Activated naive CD4-positive, alpha-beta T cell treated with anti-CD3 and anti-CD28 coated beads, Interleukin-2, amount 50 U/mL, for 72 hours (primary cell): ENCODE results near the gene STK32C. TPM values are rescaled to one million over a fixed set of nuclear protein-coding genes. Genes with fewer than 3 reads are reported as not detected.

Source experiments
- ATAC-seq, 2 donors: fragments of 150-1000 bp; cut with Tn5 transposase; 2 replicates each; pipeline ENCODE4 v1.10.0; 2021; ENCODE audit warnings: mild to moderate bottlenecking in 2 of 2, moderate library complexity in 2 of 2
- DNase-seq, 2 donors: peaks; one replicate each; pipeline ENCODE4 v3.0.0; 2021 to 2022; ENCODE audit warnings: low spot score in 2 of 2
- H3K27ac Mint-ChIP-seq, 2 donors: one replicate each; pipeline ENCODE4 v1.8.0; 2022; ENCODE audit warnings: mild to moderate bottlenecking in 2 of 2, mixed read lengths in 2 of 2
- H3K36me3 Mint-ChIP-seq, 2 donors: one replicate each; pipeline ENCODE4 v1.8.0; 2022; ENCODE audit warnings: mixed read lengths in 2 of 2
- H3K9me3 Mint-ChIP-seq, 2 donors: one replicate each; pipeline ENCODE4 v1.8.0; 2022; ENCODE audit warnings: mixed read lengths in 2 of 2
- total RNA-seq, 2 donors: library from RNA; stranded (reverse); gene quantifications; one replicate each; pipeline ENCODE4 v1.2.3, GENCODE V29; 2022

Gene STK32C
- total RNA-seq, 2 donors from 2014 or later: 14.5 to 25.5 TPM

- Mint-ChIP-seq H3K27ac (peak overlapping the region in 1 of 2 donors; percentile 36), H3K9me3 (no peaks in the 10 kb centered on the region), H3K36me3 (no peaks in the 10 kb centered on the region)
- DNase-seq (no peak), ATAC-seq (no peak)
These were observed 49.8 kb downstream of the STK32C start for GRCh38 chr10:132257907-132258306.

- no peak overlapping the region for H3K27ac Mint-ChIP-seq
- H3K9me3 Mint-ChIP-seq: no peaks in the 10 kb centered on the region
- DNase-seq (peak in 1 of 2 donors; percentile 25), ATAC-seq (peak; percentile 80 to 88)
- H3K36me3 Mint-ChIP-seq: no peaks in the 10 kb centered on the region
These were observed 50.5 kb downstream of the STK32C start for GRCh38 chr10:132257271-132257670.

- H3K36me3 Mint-ChIP-seq: no peaks in the 10 kb centered on the region
- DNase-seq (no peak), ATAC-seq (no peak)
- no peaks in the 10 kb centered on the region for H3K9me3 Mint-ChIP-seq
- no peak overlapping the region for H3K27ac Mint-ChIP-seq
These were observed 50.9 kb downstream of the STK32C start for GRCh38 chr10:132256866-132257265.

- ATAC-seq (no peak), DNase-seq (no peak)
- peak overlapping the region in 1 of 2 donors; percentile 23 for H3K27ac Mint-ChIP-seq
- H3K36me3 Mint-ChIP-seq: no peaks in the 10 kb centered on the region
- no peaks in the 10 kb centered on the region for H3K9me3 Mint-ChIP-seq
These were observed 52.0 kb downstream of the STK32C start for GRCh38 chr10:132255489-132256344.

- no peak for ATAC-seq
- H3K27ac Mint-ChIP-seq: no peak overlapping the region
- no peak for DNase-seq
- no peaks in the 10 kb centered on the region for H3K9me3 Mint-ChIP-seq
- H3K36me3 Mint-ChIP-seq: no peaks in the 10 kb centered on the region
These were observed 52.9 kb downstream of the STK32C start for GRCh38 chr10:132254841-132255240.

- Mint-ChIP-seq H3K36me3 (no peaks in the 10 kb centered on the region), H3K27ac (no peak overlapping the region), H3K9me3 (no peaks in the 10 kb centered on the region)
- ATAC-seq (no peak), DNase-seq (no peak)
These were observed 54.6 kb downstream of the STK32C start for GRCh38 chr10:132253092-132253687.

GRCh38 chr10:132252412-132252811 lies 55.3 kb downstream of the STK32C start:
- DNase-seq: no peak
- H3K36me3 Mint-ChIP-seq: no peaks in the 10 kb centered on the region

GRCh38 chr10:132251928-132252327 lies 55.8 kb downstream of the STK32C start:
- no peak for DNase-seq
- no peaks in the 10 kb centered on the region for H3K36me3 Mint-ChIP-seq
- no peak for ATAC-seq
- H3K9me3 Mint-ChIP-seq: no peaks in the 10 kb centered on the region
- no peak overlapping the region for H3K27ac Mint-ChIP-seq

More at GRCh38 chr10:132252412-132252811, 55.3 kb downstream of the STK32C start:
- no peak for ATAC-seq
- H3K9me3 Mint-ChIP-seq: no peaks in the 10 kb centered on the region
- no peak overlapping the region for H3K27ac Mint-ChIP-seq

- Mint-ChIP-seq H3K36me3 (no peaks in the 10 kb centered on the region), H3K27ac (no peak overlapping the region), H3K9me3 (no peaks in the 10 kb centered on the region)
- ATAC-seq (no peak), DNase-seq (no peak)
These were observed 57.0 kb downstream of the STK32C start for GRCh38 chr10:132250481-132251475.

GRCh38 chr10:132249824-132250375 lies 57.9 kb downstream of the STK32C start:
- no peak for ATAC-seq
- no peak for DNase-seq
- Mint-ChIP-seq H3K27ac (no peak overlapping the region), H3K36me3 (no peaks in the 10 kb centered on the region), H3K9me3 (no peaks in the 10 kb centered on the region)

- no peak overlapping the region for H3K27ac Mint-ChIP-seq
- DNase-seq (no peak), ATAC-seq (peak in 1 of 2 donors; percentile 34)
- no peaks in the 10 kb centered on the region for H3K9me3 Mint-ChIP-seq
- no peaks in the 10 kb centered on the region for H3K36me3 Mint-ChIP-seq
These were observed 58.5 kb downstream of the STK32C start for GRCh38 chr10:132249226-132249724.

- peak in 1 of 2 donors; percentile 77 for DNase-seq
These were observed 59.1 kb downstream of the STK32C start for GRCh38 chr10:132248455-132249225.

GRCh38 chr10:132247943-132248342 lies 59.8 kb downstream of the STK32C start:
- Mint-ChIP-seq H3K9me3 (no peaks in the 10 kb centered on the region), H3K36me3 (no peaks in the 10 kb centered on the region), H3K27ac (no peak overlapping the region)
- no peak for DNase-seq
- no peak for ATAC-seq

More at GRCh38 chr10:132248455-132249225, 59.1 kb downstream of the STK32C start:
- ATAC-seq: peak; percentile 55 to 84
- Mint-ChIP-seq H3K27ac (no peak overlapping the region), H3K9me3 (no peaks in the 10 kb centered on the region), H3K36me3 (no peaks in the 10 kb centered on the region)

- Mint-ChIP-seq H3K36me3 (no peaks in the 10 kb centered on the region), H3K9me3 (no peaks in the 10 kb centered on the region), H3K27ac (no peak overlapping the region)
- DNase-seq (no peak), ATAC-seq (no peak)
These were observed 61.5 kb downstream of the STK32C start for GRCh38 chr10:132246296-132246695.

GRCh38 chr10:132245056-132245455 lies 62.7 kb downstream of the STK32C start:
- Mint-ChIP-seq H3K9me3 (no peaks in the 10 kb centered on the region), H3K36me3 (no peaks in the 10 kb centered on the region), H3K27ac (no peak overlapping the region)
- DNase-seq (no peak), ATAC-seq (no peak)

GRCh38 chr10:132243626-132244025 lies 64.1 kb downstream of the STK32C start:
- no peaks in the 10 kb centered on the region for H3K9me3 Mint-ChIP-seq
- no peak for ATAC-seq
- H3K36me3 Mint-ChIP-seq: no peaks in the 10 kb centered on the region
- DNase-seq: no peak
- no peak overlapping the region for H3K27ac Mint-ChIP-seq
